Measurements from ENCODE around the gene DNAJC7.

The DNAJC7 gene

GRCh38 chr17:41974658-41975057 lies 42.6 kb downstream of the DNAJC7 start:
- DNase-seq = no peak

- DNase-seq = no peak
Measured at GRCh38 chr17:41974031-41974430, 43.2 kb downstream of the DNAJC7 start.

GRCh38 chr17:41973408-41973811 lies 43.8 kb downstream of the DNAJC7 start:
- no peak for DNase-seq

- DNase-seq = no peak
Measured at GRCh38 chr17:41972571-41973407, 44.5 kb downstream of the DNAJC7 start.

- no peak for DNase-seq
Measured at GRCh38 chr17:41971721-41972523, 45.3 kb downstream of the DNAJC7 start.

- no peak for DNase-seq
Measured at GRCh38 chr17:41970901-41971331, 46.3 kb downstream of the DNAJC7 start.

- DNase-seq = no peak
Measured at GRCh38 chr17:41968676-41969075, 48.6 kb downstream of the DNAJC7 start.

- DNase-seq = no peak
Measured at GRCh38 chr17:41967921-41968578, 49.2 kb downstream of the DNAJC7 start.

- no peak for DNase-seq
Measured at GRCh38 chr17:41967141-41967920, 49.9 kb downstream of the DNAJC7 start.

GRCh38 chr17:41966463-41967140 lies 50.6 kb downstream of the DNAJC7 start, which contains the start of gene CNP:
Gene CNP (plus strand): TSS chr17:41966795. CDS start chr17:41966885, 90 bp downstream.
- DNase-seq = peak; percentile 87

- DNase-seq = peak; percentile 47
Measured at GRCh38 chr17:41965694-41966462, 51.4 kb downstream of the DNAJC7 start.

GRCh38 chr17:41962768-41963434 lies 54.3 kb downstream of the DNAJC7 start:
- peak; percentile 46 for DNase-seq

GRCh38 chr17:41962111-41962510 lies 55.1 kb downstream of the DNAJC7 start:
- DNase-seq = no peak

- no peak for DNase-seq
Measured at GRCh38 chr17:41959336-41960095, 57.7 kb downstream of the DNAJC7 start.

- no peak for DNase-seq
Measured at GRCh38 chr17:41959030-41959335, 58.3 kb downstream of the DNAJC7 start.

- no peak for DNase-seq
Measured at GRCh38 chr17:41957869-41958439, 59.3 kb downstream of the DNAJC7 start.

- DNase-seq = no peak
Measured at GRCh38 chr17:41957031-41957868, 60.0 kb downstream of the DNAJC7 start.

- no peak for DNase-seq
Measured at GRCh38 chr17:41956522-41956921, 60.7 kb downstream of the DNAJC7 start.

Data from activated effector memory CD4-positive, alpha-beta T cell treated with Interleukin-2 at 50 U/mL for 16 hours (primary cell).